HEK293T (cell line): ENCODE measurements around the gene DPEP2NB.

Source experiments
- CTBP1 ChIP-seq: fragments of 450-650 bp; IDR thresholded peaks from 2 replicates; pipeline ENCODE4 v1.6.1; 2016; ENCODE audit warnings: borderline replicate concordance
- ELF4 ChIP-seq: fragments of 450-650 bp; IDR thresholded peaks from 2 replicates; pipeline ENCODE4 v1.6.1; 2017; ENCODE audit warnings: antibody characterized with exemption
- FOXA1 ChIP-seq: fragments of 450-650 bp; IDR thresholded peaks from 2 replicates; pipeline ENCODE4 v1.6.1; 2016; ENCODE audit warnings: mild to moderate bottlenecking
- FOXM1 ChIP-seq: fragments of 450-650 bp; IDR thresholded peaks from 2 replicates; pipeline ENCODE4 v1.6.1; 2017; ENCODE audit warnings: mild to moderate bottlenecking, borderline replicate concordance
- SP1 ChIP-seq: fragments of 450-650 bp; IDR thresholded peaks from 2 replicates; pipeline ENCODE4 v1.6.1; 2017
- SUZ12 ChIP-seq: fragments of 450-650 bp; IDR thresholded peaks from 2 replicates; pipeline ENCODE4 v1.6.1; 2016; ENCODE audit warnings: mild to moderate bottlenecking
- TARDBP ChIP-seq: fragments of 450-650 bp; IDR thresholded peaks from 2 replicates; pipeline ENCODE4 v1.6.1; 2016
- TF ChIP-seq, protein P1 (sequence below): fragments of 450-650 bp; IDR thresholded peaks from 2 replicates; pipeline ENCODE4 v1.6.1; 2016

DNA sequence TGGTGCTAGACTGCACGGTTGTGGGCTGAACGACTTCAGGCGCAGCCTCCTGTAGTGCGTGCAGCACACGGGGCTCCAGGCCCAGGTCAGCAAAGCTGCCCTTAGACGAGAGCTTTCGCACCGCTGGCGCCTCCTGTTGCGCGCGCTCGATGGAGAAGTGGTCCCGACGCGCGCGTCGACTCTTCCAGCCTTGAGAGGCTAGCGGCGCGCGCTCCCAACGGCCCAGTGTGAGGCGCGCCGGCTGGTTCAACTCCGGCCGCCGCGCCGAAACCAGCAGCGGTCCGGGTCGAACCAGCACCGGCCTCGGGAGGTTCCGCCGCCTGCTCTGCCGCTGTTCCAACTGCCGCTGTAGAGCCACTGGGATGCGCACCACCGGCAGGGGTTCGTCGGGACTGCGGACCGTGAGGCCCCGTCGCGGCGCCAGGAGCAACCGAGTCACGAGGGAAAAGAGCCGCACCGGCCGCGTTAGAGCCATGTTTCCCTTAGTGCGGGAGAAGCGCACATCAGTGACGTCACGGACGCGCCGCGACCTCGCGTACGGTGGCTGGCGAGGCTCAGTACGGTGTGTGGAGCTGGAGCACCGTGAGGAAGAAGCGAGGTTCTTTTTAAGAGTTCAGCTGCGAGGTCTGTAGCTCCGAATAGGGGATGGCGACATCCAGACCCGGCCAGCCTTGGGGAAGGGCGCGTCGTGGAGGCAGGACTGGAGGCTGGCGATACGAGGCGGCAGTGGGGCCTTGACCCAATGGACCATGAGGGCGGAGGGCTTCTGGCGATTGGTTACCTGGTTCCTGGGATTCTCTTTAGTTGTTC lies 7.2 kb upstream of the DPEP2NB start, which contains the start of the genes DDX28 and DUS2:
- no peak for TF ChIP-seq SP1
- no peak for TF ChIP-seq SUZ12
- no peak for TF ChIP-seq FOXA1
- TF ChIP-seq TARDBP: no peak
- TF ChIP-seq, protein P1, sequence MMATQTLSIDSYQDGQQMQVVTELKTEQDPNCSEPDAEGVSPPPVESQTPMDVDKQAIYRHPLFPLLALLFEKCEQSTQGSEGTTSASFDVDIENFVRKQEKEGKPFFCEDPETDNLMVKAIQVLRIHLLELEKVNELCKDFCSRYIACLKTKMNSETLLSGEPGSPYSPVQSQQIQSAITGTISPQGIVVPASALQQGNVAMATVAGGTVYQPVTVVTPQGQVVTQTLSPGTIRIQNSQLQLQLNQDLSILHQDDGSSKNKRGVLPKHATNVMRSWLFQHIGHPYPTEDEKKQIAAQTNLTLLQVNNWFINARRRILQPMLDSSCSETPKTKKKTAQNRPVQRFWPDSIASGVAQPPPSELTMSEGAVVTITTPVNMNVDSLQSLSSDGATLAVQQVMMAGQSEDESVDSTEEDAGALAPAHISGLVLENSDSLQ: no peak
- no peak for TF ChIP-seq CTBP1
- no peak for TF ChIP-seq FOXM1
- TF ChIP-seq ELF4: no peak; the same call in 1 of the 2 replicates
